Liver (tissue), 9 donors: ENCODE measurements around the gene RREB1. TPM values are rescaled to one million over a fixed set of nuclear protein-coding genes. Genes with fewer than 3 reads are reported as not detected.
A peak's percentile ranks its signal among the peaks of the same experiment; 100 is the strongest.

Experiments
- DNase-seq: peaks from one replicate; pipeline ENCODE4 v3.0.0-alpha.2; 2017; ENCODE audit warnings: low spot score
- H3K27ac ChIP-seq, 2 donors: one replicate each; pipeline ENCODE4 v1.7.0; 2013; ENCODE audit warnings: inconsistent platforms in 2 of 2, low read length in 2 of 2, control low read depth in 1 of 2, low read depth in 1 of 2, mild to moderate bottlenecking in 1 of 2
- H3K27me3 ChIP-seq, 4 donors: one replicate each; pipeline versions ENCODE4 v1.6.1 to v1.7.0; 2013; ENCODE audit warnings: low read length in 3 of 4, inconsistent platforms in 1 of 4, mild to moderate bottlenecking in 1 of 4, moderate library complexity in 1 of 4; ENCODE audit not compliant: control insufficient read depth in 4 of 4, insufficient read depth in 4 of 4
- H3K36me3 ChIP-seq, 4 donors: one replicate each; pipeline versions ENCODE4 v1.6.1 to v1.7.0; 2013; ENCODE audit warnings: low read length in 3 of 4, mild to moderate bottlenecking in 3 of 4, low read depth in 1 of 4, moderate library complexity in 1 of 4; ENCODE audit not compliant: control insufficient read depth in 4 of 4, insufficient read depth in 3 of 4
- H3K4me1 ChIP-seq, 4 donors: one replicate each; pipeline versions ENCODE4 v1.6.1 to v1.7.0; 2013; ENCODE audit warnings: low read length in 3 of 4, mild to moderate bottlenecking in 3 of 4, moderate library complexity in 1 of 4; ENCODE audit not compliant: control insufficient read depth in 4 of 4, insufficient read depth in 4 of 4
- H3K4me3 ChIP-seq, 3 donors: one replicate each; pipeline versions ENCODE4 v1.6.1 to v1.7.0; 2013; ENCODE audit warnings: low read length in 3 of 3, control low read depth in 1 of 3, low read depth in 1 of 3, mild to moderate bottlenecking in 1 of 3
- H3K9ac ChIP-seq, 2 donors: one replicate each; pipeline ENCODE4 v1.7.0; 2013; ENCODE audit warnings: low read length in 2 of 2, mild to moderate bottlenecking in 2 of 2, moderate library complexity in 2 of 2, control low read depth in 1 of 2, low read depth in 1 of 2
- H3K9me3 ChIP-seq, 4 donors: one replicate each; pipeline versions ENCODE4 v1.6.1 to v1.7.0; 2013; ENCODE audit warnings: low read length in 3 of 4; ENCODE audit not compliant: control insufficient read depth in 4 of 4
- EGR1 ChIP-seq, 2 donors: IDR thresholded peaks; 2 replicates each; pipeline ENCODE4 v1.6.1; 2016 to 2018; ENCODE audit warnings: antibody characterized with exemption in 2 of 2, low read depth in 2 of 2
- FOXA1 ChIP-seq: IDR thresholded peaks from 2 replicates; pipeline ENCODE4 v1.6.1; 2016; ENCODE audit warnings: antibody characterized with exemption
- FOXA2 ChIP-seq: IDR thresholded peaks from 2 replicates; pipeline ENCODE4 v1.6.1; 2016; ENCODE audit warnings: antibody characterized with exemption
- HNF4A ChIP-seq, 2 donors: conservative IDR thresholded peaks; 2 replicates each; pipeline ENCODE4 v1.6.1; 2016; ENCODE audit warnings: antibody characterized with exemption in 2 of 2, mild to moderate bottlenecking in 2 of 2
- HNF4G ChIP-seq: IDR thresholded peaks from 2 replicates; pipeline ENCODE4 v1.6.1; 2016; ENCODE audit warnings: antibody characterized with exemption
- NR2F2 ChIP-seq: IDR thresholded peaks from 2 replicates; pipeline ENCODE4 v1.6.1; 2016; ENCODE audit warnings: antibody characterized with exemption
- RAD21 ChIP-seq, 2 donors: IDR thresholded peaks; 2 replicates each; pipeline ENCODE4 v1.6.1; 2016; ENCODE audit warnings: antibody characterized with exemption in 2 of 2, mild to moderate bottlenecking in 2 of 2
- RXRA ChIP-seq, 2 donors: IDR thresholded peaks; 2 replicates each; pipeline ENCODE4 v1.6.1; 2017 to 2018; ENCODE audit warnings: antibody characterized with exemption in 2 of 2, mild to moderate bottlenecking in 1 of 2
- SP1 ChIP-seq: IDR thresholded peaks from 2 replicates; pipeline ENCODE4 v1.6.1; 2018; ENCODE audit warnings: antibody characterized with exemption, mild to moderate bottlenecking
- TAF1 ChIP-seq: conservative IDR thresholded peaks from 2 replicates; pipeline ENCODE4 v1.6.1; 2016; ENCODE audit warnings: antibody characterized with exemption, mild to moderate bottlenecking
- YY1 ChIP-seq: IDR thresholded peaks from 2 replicates; pipeline ENCODE4 v1.6.1; 2016; ENCODE audit warnings: antibody characterized with exemption, mild to moderate bottlenecking
- WGBS: extraction: QIAGEN DNeasy Blood & Tissue Kit; methylation state at CpG from one replicate; pipeline ENCODE4 v1.1.7; 2013; 5-methylcytosine and 5-hydroxymethylcytosine counted together
- polyA plus RNA-seq, 2 donors: library from polyadenylated mRNA; stranded (reverse) in 1 of 2; unstranded in 1 of 2; fragments of 200-250 nt in 1 of 2; fragments of >200 nt in 1 of 2; fragmentation: Nextera tagmentation in 1 of 2; extraction: Ambion mirVana in 1 of 2; gene quantifications; one replicate each; pipeline versions ENCODE4 v1.2.1 to v1.2.3, GENCODE V29; 2013 to 2015
- total RNA-seq, 2 donors: library from RNA; depleted of rRNA; stranded (reverse); fragments of >200 nt; gene quantifications; one replicate each; pipeline ENCODE4 v1.2.3, GENCODE V29; 2014
- TF ChIP-seq, protein P1 (sequence below): IDR thresholded peaks from 2 replicates; pipeline ENCODE4 v1.6.1; 2016; ENCODE audit warnings: antibody characterized with exemption
- TF ChIP-seq, protein P2 (sequence below): IDR thresholded peaks from 2 replicates; pipeline ENCODE4 v1.6.1; 2016; ENCODE audit warnings: antibody characterized with exemption, mild to moderate bottlenecking
- TF ChIP-seq, protein P3 (sequence below): IDR thresholded peaks from 2 replicates; pipeline ENCODE4 v1.6.1; 2016; ENCODE audit warnings: antibody characterized with exemption
- TF ChIP-seq, protein P4 (sequence below): fragments of 150-350 bp; IDR thresholded peaks from 2 replicates; pipeline ENCODE4 v1.5.1; 2017; ENCODE audit warnings: improper control_type of control experiment, low read depth, low read length; ENCODE audit not compliant: missing input control
- donor health status: healthy.
- donor health status: healthy.
- donor health status: healthy.
- donor health status: healthy.
- donor health status: healthy.

The RREB1 gene
- total and polyA plus RNA-seq, 4 donors, result 10.1 to 28.9 (median 17.3) TPM

DNA sequence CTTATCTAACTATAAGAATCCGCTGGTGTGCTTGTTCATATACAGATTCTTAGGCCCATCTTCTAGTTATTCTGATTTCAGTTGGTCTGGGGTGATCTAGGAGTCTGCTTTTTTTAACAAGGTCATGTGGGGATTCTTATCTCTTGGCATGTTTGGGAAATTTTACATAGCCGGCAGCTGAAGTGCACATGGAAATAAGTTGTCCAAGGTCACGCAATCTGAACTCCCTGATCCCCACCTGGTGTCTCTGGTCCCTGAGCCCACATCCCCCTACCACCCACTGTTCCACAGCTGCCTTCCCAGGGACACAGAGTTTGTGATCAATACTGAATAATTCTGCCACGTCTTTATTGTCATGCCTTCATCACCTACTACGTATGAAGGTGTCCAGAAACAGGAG lies 114.4 kb downstream of the RREB1 start:
- DNase-seq, result no peak
- TF ChIP-seq HNF4G, result no peak
- TF ChIP-seq FOXA1, result no peak
- TF ChIP-seq RXRA (IDR thresholded peaks at IDR 0.05), result peak; percentile 73 to 76
- no peak for TF ChIP-seq EGR1 (IDR thresholded peaks at IDR 0.05; ENCODE audit: low read depth in 2 of 2)
- no peak for TF ChIP-seq YY1
- TF ChIP-seq, protein P1, sequence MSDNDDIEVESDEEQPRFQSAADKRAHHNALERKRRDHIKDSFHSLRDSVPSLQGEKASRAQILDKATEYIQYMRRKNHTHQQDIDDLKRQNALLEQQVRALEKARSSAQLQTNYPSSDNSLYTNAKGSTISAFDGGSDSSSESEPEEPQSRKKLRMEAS, result no peak
- TF ChIP-seq NR2F2, result peak; percentile 34
- no peak for TF ChIP-seq FOXA2
- TF ChIP-seq TAF1, result no peak
- TF ChIP-seq, protein P2, sequence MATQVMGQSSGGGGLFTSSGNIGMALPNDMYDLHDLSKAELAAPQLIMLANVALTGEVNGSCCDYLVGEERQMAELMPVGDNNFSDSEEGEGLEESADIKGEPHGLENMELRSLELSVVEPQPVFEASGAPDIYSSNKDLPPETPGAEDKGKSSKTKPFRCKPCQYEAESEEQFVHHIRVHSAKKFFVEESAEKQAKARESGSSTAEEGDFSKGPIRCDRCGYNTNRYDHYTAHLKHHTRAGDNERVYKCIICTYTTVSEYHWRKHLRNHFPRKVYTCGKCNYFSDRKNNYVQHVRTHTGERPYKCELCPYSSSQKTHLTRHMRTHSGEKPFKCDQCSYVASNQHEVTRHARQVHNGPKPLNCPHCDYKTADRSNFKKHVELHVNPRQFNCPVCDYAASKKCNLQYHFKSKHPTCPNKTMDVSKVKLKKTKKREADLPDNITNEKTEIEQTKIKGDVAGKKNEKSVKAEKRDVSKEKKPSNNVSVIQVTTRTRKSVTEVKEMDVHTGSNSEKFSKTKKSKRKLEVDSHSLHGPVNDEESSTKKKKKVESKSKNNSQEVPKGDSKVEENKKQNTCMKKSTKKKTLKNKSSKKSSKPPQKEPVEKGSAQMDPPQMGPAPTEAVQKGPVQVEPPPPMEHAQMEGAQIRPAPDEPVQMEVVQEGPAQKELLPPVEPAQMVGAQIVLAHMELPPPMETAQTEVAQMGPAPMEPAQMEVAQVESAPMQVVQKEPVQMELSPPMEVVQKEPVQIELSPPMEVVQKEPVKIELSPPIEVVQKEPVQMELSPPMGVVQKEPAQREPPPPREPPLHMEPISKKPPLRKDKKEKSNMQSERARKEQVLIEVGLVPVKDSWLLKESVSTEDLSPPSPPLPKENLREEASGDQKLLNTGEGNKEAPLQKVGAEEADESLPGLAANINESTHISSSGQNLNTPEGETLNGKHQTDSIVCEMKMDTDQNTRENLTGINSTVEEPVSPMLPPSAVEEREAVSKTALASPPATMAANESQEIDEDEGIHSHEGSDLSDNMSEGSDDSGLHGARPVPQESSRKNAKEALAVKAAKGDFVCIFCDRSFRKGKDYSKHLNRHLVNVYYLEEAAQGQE, result no peak
- TF ChIP-seq SP1, result peak; percentile 47
- TF ChIP-seq RAD21 (IDR thresholded peaks at IDR 0.05), result no peak
- TF ChIP-seq, protein P3, sequence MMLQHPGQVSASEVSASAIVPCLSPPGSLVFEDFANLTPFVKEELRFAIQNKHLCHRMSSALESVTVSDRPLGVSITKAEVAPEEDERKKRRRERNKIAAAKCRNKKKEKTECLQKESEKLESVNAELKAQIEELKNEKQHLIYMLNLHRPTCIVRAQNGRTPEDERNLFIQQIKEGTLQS, result no peak
- TF ChIP-seq, protein P4, sequence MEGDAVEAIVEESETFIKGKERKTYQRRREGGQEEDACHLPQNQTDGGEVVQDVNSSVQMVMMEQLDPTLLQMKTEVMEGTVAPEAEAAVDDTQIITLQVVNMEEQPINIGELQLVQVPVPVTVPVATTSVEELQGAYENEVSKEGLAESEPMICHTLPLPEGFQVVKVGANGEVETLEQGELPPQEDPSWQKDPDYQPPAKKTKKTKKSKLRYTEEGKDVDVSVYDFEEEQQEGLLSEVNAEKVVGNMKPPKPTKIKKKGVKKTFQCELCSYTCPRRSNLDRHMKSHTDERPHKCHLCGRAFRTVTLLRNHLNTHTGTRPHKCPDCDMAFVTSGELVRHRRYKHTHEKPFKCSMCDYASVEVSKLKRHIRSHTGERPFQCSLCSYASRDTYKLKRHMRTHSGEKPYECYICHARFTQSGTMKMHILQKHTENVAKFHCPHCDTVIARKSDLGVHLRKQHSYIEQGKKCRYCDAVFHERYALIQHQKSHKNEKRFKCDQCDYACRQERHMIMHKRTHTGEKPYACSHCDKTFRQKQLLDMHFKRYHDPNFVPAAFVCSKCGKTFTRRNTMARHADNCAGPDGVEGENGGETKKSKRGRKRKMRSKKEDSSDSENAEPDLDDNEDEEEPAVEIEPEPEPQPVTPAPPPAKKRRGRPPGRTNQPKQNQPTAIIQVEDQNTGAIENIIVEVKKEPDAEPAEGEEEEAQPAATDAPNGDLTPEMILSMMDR, result no peak
- TF ChIP-seq HNF4A (conservative IDR thresholded peaks at IDR 0.05), result peak; percentile 23 to 38
- H3K27ac ChIP-seq, result peak overlapping the region; percentile 94 to 98
- H3K4me1 ChIP-seq, result peaks cover 19 to 51% (median 45%) of the 10 kb centered on the region in 4 donors
- 47% methylated on average over 5 of the region's 5 CpGs for whole genome bisulfite sequencing
- no peaks in the 10 kb centered on the region for H3K9me3 ChIP-seq
- H3K9ac ChIP-seq, result peak overlapping the region; percentile 51 to 53
- no peak overlapping the region for H3K4me3 ChIP-seq
- no peaks in the 10 kb centered on the region for H3K27me3 ChIP-seq
- peaks cover 0 to 25% (median 23%) of the 10 kb centered on the region in 4 donors for H3K36me3 ChIP-seq

DNA sequence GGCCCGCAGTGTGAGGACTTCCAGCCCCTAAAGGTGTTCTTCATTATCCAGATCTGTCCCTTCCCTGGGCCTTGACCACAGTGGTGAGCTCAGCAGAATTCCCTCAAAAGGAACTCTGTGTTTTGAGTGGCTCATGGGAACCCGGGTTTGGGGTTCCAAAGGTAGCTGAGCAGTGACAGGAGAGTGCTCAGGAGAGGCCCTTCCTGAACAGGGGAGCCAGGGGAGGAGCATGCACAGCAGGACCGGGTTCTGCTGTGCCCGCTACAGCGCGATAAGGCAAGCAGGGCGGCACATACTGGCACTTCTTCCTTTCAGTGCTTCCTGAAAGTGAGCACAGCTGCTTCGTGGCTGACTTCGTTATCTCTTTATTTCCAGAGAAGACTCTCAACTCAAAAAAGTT lies 117.0 kb downstream of the RREB1 start:
- no peaks in the 10 kb centered on the region for H3K9me3 ChIP-seq
- no peak overlapping the region for H3K9ac ChIP-seq
- no peak for TF ChIP-seq NR2F2
- no peak for TF ChIP-seq FOXA1
- no peak for TF ChIP-seq SP1
- WGBS, result 70% methylated on average over 9 of the region's 9 CpGs
- no peaks in the 10 kb centered on the region for H3K27me3 ChIP-seq
- peaks cover 9 to 43% (median 32%) of the 10 kb centered on the region in 4 donors for H3K36me3 ChIP-seq
- H3K27ac ChIP-seq, result peak overlapping the region; percentile 23 to 34
- no peak overlapping the region for H3K4me3 ChIP-seq
- DNase-seq, result peak; percentile 72
- H3K4me1 ChIP-seq, result peaks cover 7 to 30% (median 26%) of the 10 kb centered on the region in 4 donors
